NCI-H748 (cell line): ENCODE results near the gene UBTF.

Source experiments
- DNase-seq: peaks from one replicate; lab custom pipeline; 2025; ENCODE audit not compliant: unreplicated experiment; lab: John Stamatoyannopoulos, UW

The UBTF gene

GRCh38 chr17:44219616-44220212 lies at the start of gene UBTF:
TSS of gene UBTF (minus strand) at chr17:44219675. CDS start at chr17:44218229, 1,446 bp downstream.
- DNase-seq = peak; percentile 89

DNA sequence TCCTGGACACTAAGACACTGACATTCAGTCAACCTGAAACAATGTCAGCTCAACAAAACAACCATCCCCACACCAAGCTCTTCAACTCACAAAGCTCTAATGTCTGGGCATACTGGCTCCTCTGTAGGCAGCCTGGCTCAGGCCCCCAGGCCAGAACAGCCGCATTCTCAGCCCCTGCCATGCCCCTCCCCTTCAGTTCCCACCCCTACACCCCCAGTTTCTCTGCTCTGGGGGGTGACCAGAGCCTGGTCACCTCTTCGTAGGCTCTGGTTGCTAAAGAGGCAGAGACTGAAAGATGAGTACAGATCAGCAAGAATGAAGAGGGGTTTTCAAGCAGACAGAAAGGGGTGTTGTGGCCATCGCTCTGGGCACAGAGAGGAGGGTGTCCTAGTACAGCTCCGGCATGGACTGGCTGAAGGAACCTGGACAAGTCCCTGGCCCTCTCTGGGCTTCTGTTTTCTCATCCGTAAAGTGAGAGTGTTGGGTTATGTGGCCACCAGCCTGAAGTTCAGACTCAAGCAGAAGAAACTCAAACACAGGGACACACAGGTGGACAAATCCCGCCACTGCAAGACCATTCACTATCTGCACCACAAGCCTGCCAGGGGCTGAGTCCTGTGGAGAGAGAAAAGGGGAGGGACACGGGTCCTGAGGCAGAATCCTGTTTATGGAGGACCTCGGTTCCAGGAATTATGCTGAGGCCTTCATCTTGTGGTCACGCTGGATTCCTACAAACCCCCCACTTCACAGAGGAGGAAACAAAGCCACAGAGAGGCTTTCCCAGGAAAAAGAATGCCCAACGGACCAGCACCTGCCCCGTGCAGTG lies 49.4 kb upstream of the UBTF start:
- DNase-seq = no peak

DNA sequence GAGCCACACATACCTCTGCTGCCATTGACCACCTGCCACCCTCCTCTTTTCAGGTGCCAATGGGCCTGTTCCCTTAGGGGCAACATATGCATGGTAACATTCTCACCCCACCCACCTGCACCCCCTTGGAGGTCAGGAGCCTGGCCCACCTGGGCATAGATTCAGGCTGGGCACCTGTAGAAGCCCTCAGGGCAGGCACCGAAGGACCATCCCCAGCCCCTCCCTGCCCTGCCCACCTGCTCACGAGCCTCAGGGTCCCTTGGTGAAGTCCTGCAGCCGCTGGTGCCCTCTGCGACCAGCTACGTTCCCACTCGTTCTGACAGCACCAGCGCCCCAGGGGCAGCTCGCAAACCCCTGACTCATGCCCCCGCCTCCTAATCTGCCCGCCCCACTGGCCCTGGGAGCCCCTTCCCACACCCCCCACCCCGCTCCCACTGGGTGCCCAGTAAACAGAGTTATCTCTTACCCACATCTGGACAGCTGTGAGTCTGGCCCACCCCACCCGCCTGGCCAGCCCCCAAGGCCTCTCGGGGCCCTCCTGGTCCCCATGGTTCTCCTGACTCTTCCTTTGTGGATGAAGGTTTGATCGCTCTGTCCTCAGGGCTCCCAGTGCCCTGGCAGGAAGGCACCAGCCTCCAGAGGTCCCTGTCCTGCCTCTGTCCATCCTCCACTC lies 48.5 kb upstream of the UBTF start, which contains the start of gene SLC4A1:
TSS of gene SLC4A1 (minus strand) at position 318 of the 673 bp plus-strand sequence. CDS start 5,269 bp downstream, outside the sequence.
- no peak for DNase-seq

GRCh38 chr17:44267165-44267455 lies 47.6 kb upstream of the UBTF start:
- DNase-seq = no peak

- DNase-seq = no peak
These were observed 47.1 kb upstream of the UBTF start for GRCh38 chr17:44266402-44267164.

DNA sequence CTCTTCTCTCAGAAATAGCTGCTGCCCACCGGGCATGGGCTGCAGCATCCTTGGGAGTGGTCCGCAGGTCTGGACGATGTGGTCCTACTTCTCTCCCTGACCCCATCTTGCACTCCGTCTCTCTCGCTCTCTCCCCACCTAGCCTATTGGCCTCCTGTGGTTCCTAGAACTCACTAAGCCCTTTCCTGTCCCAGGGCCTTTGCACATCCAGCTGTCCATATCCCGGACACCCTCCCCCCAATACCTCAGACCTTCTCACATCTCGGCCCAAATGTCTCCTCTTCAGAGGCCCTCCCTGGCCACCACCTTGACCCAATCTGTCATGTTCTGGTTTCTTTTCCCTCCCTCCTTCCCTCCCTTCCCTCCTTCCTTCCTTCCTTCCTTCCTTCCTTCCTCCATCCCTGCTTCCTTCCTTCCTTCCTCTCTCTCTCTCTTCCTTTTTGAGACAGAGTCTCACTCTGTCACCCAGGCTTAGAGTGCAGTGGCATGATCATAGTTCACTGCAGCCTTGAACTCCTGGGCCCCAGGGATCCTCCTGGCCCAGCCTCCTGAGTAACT lies 43.9 kb upstream of the UBTF start:
- no peak for DNase-seq

DNA sequence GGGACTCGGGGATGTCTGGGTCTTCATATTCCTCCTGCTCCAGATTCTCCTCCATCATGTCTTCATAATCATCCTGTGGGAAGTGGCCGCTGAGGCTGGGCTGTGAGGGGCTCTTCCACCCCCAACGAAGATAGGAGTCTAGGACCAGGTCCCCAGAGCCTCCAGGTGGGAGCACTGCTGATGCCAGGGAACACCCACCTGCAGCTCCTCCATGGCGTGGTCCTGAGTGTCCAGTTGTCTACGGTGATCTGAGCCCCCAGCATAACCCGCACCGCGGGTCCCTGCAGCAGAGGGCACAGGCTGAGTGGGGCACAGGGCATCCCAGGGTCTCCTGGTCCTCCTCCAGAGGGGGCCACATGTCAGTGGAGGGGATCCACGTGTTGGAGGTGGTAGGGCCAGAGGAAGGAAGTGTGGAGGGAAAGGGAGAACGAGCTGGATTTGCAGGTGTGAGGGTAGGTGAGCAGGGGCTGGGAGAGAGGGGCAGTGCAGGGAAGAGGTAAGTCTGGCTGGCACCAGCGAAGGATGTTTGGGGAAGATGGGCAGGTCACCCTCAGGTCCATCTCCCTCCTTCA lies 43.3 kb upstream of the UBTF start:
- no peak for DNase-seq

DNA sequence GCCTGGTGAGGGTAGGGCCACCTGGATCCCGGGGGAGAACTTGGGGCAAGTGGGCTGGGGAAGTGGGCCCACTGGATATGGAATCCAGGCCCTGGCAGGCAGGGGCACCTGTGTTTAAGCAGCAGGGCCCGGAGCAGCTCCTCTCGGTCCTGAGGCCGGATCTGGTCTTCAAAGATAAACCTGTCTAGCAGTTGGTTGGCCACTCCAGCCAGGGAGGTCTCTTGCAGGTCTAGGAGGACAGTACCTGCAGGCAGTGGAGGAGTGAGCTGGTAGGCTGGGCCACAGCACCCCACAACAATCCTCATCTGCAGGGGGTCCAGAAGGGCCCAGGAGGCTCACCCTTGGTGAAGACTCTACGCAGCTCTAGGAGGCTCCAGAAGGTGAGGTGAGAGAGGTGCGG lies 40.8 kb upstream of the UBTF start:
- DNase-seq = no peak

DNA sequence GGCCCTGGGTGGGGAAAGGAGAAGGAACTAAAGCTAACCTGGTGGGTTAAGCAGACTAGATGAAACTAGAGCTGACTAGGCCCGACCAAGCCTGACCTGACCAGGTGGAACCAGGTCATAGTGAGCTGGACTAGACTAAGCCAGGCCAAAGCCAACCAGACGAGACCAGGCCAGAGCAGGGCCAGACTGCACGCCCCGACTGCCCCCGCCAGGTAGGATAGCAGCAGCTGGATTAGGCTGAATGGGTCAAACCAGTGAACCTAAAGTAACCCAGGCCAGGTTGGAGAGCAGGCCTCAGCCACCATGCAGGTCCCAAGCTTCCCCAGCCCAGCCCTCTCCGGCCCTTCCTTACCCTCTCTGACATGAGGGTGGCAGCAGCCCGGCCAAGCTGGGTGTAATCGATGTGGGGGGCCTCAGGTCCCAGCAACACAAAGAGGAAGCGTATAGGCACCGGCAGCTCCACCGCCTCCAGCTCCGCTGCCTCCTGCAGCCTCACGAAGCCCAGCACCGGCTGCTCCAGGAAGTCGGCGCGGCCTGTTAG lies 39.4 kb upstream of the UBTF start:
- DNase-seq = no peak

- DNase-seq = no peak
These were observed 38.6 kb upstream of the UBTF start for GRCh38 chr17:44257815-44258760.

GRCh38 chr17:44256671-44257070 lies 37.2 kb upstream of the UBTF start:
- DNase-seq = no peak

DNA sequence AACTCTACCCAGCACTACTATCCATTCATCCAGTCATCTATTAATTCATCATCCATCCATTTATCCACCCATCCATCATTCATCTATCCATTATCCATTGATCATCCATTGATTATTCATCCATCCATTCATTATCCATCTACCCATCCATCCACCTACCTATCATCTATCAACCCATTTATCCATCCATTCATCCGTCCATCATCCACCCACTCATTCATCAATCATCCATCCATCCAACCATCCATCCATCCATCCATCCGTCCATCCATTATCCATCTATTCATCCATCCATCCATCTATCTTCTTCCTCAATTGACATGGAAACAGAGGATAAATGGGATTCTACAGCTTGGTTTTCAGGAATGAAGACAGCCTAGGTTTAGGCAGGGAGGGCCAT lies 36.4 kb upstream of the UBTF start:
- no peak for DNase-seq

DNA sequence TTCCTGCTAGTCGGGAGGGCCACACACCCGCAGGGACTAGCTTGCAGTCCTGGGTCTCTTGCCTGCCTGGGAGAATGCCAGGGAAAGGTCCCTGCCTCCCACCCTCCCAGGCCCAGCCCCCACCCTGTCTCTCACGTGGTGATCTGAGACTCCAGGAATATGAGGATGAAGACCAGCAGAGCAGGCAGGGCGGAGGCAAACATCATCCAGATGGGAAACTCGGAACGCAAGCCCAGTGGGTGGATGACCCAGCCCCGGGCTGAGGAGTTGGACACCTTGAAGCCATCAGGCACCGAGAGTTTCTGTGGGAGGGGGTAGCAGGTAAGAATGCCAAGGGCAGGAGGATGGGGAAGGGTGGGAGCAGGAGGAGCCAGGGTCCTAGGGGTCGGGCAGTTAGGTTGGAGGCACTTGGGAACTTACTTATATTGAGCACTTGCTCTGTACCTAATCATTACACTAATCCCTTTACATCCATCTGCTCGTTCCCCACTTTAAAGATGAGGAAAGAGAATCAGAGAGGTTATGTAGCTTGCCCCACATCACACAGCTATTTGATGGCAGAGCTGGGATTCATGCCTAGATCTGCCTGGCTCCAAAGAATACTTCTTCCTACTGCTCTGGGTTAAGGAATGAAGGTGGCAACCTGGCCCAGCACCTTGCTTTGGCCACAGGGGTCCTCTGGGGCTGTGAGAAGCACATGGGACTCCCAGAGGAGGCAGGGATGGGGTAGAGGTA lies 35.1 kb upstream of the UBTF start:
- no peak for DNase-seq

- DNase-seq = no peak
These were observed 33.5 kb upstream of the UBTF start for GRCh38 chr17:44253006-44253405.

DNA sequence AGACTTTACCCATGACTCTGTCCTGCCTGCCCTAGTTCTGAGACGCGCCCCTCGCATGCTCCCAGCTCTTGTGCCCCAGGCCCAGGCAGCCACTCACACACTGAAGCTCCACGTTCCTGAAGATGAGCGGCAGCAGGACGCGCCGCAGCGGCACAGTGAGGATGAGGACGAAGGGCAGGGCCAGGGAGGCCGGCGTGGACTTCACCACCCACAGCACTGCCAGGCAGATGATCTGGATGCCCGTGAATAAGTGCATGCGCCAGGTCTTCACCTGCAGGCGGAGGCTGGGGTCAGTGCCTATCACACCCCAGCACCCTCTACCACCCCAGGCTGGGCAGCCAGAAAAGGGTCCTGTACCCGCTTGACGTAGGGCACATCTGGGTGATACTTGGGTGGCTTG lies 31.6 kb upstream of the UBTF start:
- no peak for DNase-seq

DNA sequence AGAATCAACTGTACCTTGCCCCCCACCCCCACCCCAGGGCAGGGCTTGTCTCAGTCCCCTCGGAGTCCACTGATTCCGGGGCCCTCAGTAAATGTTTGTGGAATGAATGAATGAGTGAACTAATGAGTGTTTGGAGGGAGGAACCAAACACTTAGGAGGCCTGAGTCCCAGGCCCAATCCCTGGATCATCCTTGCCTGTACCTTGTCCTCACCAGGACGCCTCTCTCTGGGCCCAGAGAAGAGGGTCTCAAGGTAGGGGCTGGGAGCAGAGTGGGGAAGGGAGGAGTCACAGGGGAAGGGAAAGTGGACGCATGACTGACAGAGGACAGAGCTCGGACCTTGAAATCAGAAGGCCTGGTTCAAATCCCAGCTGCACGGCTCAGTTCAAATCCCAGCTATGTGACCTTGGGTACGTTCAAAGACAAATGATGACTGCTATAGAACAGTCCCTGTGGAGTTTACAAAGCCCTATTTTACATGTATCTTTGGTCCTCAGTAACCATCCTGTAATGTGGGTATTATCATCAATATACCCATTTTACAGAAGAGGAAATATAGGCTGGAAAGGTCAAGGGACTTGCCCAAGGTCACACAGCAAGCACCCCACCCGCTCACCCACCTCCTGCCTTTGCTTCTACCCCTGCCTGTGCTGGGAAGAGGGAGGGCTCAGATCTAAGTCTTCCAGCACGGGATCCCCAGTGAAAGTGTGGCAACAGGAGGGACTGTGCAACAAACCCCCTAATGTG lies 30.2 kb upstream of the UBTF start:
- DNase-seq = no peak

- DNase-seq = no peak
These were observed 28.6 kb upstream of the UBTF start for GRCh38 chr17:44247876-44248736.
